Mammary epithelial cell (primary cell): ENCODE data around the gene RTP1.

ENCODE experiments used
- EZH2 ChIP-seq: IDR thresholded peaks from 2 replicates; pipeline ENCODE4 v1.6.1; 2012; ENCODE audit warnings: low read length, inconsistent platforms, borderline replicate concordance
- TF ChIP-seq, protein P1 (sequence below), 2 donors: IDR thresholded peaks in 1 of 2; conservative IDR thresholded peaks in 1 of 2; 2 replicates each; pipeline ENCODE4 v1.5.1; 2011 to 2012; ENCODE audit warnings: inconsistent platforms in 2 of 2, low read length in 2 of 2, mild to moderate bottlenecking in 2 of 2, control low read depth in 1 of 2, low read depth in 1 of 2; ENCODE audit not compliant: insufficient read depth in 1 of 2; ENCODE audit errors: extremely low read depth in 1 of 2

DNA sequence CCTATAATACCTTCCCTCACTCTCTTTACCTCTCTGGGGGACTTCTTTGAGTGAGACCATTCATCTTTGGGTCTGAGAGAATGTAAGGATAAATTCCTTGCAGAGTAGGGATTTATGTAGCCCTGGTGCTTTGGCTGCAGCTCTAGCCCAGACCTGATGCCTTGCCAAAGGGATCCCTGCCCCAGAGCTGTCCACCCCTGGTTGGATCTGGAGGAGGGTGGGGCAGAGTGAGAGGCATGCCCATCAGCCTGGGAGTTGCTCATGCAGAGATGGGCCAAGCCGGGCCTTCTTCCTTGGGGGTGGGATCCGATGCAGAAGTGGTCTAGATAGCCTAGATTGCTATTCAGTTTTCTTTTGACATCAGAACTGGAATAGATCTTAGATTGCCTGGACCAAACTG is 31.5 kb downstream of the RTP1 start:
- no peak for TF ChIP-seq EZH2
- TF ChIP-seq, protein P1, sequence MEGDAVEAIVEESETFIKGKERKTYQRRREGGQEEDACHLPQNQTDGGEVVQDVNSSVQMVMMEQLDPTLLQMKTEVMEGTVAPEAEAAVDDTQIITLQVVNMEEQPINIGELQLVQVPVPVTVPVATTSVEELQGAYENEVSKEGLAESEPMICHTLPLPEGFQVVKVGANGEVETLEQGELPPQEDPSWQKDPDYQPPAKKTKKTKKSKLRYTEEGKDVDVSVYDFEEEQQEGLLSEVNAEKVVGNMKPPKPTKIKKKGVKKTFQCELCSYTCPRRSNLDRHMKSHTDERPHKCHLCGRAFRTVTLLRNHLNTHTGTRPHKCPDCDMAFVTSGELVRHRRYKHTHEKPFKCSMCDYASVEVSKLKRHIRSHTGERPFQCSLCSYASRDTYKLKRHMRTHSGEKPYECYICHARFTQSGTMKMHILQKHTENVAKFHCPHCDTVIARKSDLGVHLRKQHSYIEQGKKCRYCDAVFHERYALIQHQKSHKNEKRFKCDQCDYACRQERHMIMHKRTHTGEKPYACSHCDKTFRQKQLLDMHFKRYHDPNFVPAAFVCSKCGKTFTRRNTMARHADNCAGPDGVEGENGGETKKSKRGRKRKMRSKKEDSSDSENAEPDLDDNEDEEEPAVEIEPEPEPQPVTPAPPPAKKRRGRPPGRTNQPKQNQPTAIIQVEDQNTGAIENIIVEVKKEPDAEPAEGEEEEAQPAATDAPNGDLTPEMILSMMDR (conservative IDR thresholded peaks at IDR 0.05 in 1 of 2, IDR thresholded peaks at IDR 0.05 in 1 of 2; ENCODE audit: extremely low read depth in 1 of 2, insufficient read depth in 1 of 2, low read depth in 1 of 2, low read length in 2 of 2): no peak
